GM04503 (cell line): ENCODE data around the gene TBC1D30.

ENCODE experiments used
- DNase-seq: peaks from one replicate; pipeline ENCODE4 v3.0.0-alpha.2; 2012; ENCODE audit warnings: low read depth

TBC1D30 gene

DNA sequence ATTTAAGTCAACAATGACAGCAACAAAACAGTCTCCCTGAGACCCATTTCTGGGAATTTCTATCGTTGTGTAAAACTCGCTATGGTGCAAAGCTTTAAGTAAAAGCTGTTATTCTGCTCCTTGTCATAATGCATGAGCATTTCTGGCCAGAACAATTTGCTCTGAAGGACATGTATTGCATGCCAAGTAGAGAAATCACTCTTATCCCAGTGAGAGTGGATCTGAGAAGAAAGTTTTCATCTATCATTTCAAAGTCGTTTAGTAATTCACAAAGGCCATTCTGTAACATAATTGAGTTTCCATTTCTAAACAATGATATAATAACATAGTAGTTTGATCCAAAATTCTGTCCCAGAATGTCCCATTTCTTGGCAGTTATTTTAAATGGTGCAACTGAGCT is 86.6 kb downstream of the TBC1D30 start:
- no peak for DNase-seq

GRCh38 chr12:64911912-64912311 is 87.5 kb downstream of the TBC1D30 start:
- no peak for DNase-seq

DNA sequence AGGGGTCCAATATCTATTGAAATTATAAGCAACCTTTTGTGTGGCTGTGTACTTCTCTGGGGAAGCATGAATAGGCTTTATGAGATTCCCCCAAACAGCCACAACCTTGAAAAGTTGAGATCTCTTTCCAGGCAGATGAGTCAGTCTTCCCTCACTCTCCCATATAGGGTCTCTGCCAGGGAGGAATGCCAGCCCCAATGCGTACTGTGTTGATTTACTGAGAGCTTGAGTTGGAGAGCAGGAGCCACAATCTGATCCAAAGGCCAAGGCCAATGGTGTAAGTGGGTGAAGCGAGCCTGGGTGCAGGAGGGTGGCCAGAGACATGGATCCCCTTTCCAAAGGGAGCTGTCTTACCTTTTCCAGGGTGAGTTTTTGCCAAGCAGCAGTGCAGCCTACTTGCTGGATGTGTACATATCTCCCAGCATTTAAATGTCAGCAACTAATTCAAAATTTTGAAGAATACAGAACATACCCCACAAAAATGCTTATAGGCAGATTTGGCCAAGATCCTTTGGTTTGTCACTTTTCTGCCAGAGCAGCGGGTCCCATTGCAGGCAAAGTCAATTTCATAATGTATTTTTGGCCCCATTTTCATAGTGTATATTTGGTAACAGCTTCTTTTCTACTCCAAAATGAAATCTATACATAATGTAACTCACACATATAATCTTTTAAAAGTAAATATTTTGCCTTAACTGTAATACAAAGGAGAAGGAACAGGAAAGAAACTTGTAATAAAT is 88.2 kb downstream of the TBC1D30 start:
- DNase-seq = no peak

DNA sequence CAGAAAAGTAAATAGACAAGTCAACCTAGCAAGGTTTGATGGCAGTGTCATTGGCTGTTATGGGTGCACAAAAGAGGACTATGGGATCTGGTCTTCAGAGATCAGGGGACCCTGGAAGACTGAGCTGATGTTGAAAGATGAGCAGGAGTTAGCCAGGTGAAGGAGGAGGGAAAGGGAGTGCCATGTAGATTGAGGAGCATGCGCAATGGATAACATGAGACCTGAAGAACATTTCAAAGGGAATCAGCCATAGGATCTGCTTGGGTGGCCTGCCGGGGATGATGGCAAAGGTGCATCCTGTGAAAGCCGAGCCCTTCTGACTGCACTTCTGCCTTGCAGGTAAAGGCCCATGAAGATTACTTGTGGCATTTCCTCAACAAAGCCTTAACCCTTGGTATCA is 90.8 kb downstream of the TBC1D30 start:
- no peak for DNase-seq

- no peak for DNase-seq
These were observed 92.2 kb downstream of the TBC1D30 start for GRCh38 chr12:64916411-64917261.

DNA sequence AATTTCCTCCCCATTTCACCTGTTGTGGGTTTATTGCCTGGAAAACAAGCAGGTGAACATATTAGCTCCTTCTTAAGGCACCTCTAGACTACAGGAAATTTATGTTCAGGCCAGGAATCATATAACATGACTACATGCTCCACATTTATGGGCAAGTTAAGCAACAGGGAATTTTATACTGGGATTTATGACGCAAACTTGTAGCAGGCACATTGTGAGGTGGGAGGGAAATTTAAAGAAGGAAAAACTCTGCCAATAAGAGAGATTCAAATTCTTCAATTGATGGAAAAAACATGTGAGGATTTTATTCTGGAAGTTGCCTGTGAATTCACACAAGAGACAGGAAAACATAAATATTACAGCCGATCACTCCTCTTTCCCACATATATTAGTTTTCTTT is 93.9 kb downstream of the TBC1D30 start:
- no peak for DNase-seq

DNA sequence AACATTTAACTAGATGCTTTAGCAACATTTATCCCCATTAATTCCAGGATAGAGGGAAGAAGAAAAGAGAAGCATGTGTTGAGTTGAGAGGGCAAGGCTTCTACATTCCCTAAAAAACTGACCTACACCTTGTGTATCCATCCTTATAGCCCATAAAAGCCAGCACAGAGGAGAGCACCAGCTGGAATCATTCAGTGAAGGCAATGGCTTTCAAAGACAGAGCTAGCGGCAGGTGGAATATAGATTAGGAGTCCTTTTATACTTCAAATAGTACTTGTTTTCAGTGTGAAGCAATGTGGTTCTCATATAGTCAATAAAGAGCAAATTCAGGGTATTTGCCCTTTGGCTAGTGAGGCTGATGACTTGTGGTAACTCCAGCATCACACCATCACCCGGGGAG is 94.4 kb downstream of the TBC1D30 start:
- DNase-seq = no peak

- DNase-seq = no peak
These were observed 98.4 kb downstream of the TBC1D30 start for GRCh38 chr12:64922853-64923252.

- no peak for DNase-seq
These were observed 99.1 kb downstream of the TBC1D30 start for GRCh38 chr12:64923536-64923935.
